Astrocyte (in vitro differentiated cells and primary cell): ENCODE results near the gene PSKH1.
"Not testable (repeated sequence)": the region's sequence is repeated elsewhere in the genome, so short reads cannot be mapped to it uniquely, and the experiment has no call there.

Source experiments
- EZH2 ChIP-seq: IDR thresholded peaks from 2 replicates; pipeline ENCODE4 v1.6.1; 2012; ENCODE audit warnings: mild to moderate bottlenecking, low read length, inconsistent platforms; ENCODE audit not compliant: insufficient read depth
- TF ChIP-seq, protein P1 (sequence below): IDR thresholded peaks from 2 replicates; pipeline ENCODE4 v1.5.1; 2011; ENCODE audit warnings: low read depth, mild to moderate bottlenecking, inconsistent platforms, low read length, moderate library complexity; ENCODE audit not compliant: insufficient read depth

DNA sequence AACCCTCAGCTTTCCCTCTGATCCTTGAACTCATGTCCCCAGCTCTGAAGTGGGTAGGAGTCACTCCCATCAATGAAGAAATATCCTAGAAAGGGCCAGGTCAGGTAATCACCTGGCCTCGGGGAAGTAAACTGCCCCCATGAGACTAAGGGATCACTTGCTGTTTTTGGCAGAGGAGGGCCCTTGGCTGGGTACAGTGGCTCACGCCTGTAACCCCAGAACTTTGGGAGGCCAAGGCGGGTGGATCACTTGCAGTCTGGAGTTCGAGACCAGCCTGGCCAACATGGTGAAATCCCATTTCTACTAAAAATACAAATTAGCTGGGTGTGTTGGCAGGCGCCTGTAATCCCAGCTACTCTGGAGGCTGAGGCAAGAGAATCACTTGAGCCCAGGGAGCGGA is 29.0 kb upstream of the PSKH1 start:
- TF ChIP-seq, protein P1, sequence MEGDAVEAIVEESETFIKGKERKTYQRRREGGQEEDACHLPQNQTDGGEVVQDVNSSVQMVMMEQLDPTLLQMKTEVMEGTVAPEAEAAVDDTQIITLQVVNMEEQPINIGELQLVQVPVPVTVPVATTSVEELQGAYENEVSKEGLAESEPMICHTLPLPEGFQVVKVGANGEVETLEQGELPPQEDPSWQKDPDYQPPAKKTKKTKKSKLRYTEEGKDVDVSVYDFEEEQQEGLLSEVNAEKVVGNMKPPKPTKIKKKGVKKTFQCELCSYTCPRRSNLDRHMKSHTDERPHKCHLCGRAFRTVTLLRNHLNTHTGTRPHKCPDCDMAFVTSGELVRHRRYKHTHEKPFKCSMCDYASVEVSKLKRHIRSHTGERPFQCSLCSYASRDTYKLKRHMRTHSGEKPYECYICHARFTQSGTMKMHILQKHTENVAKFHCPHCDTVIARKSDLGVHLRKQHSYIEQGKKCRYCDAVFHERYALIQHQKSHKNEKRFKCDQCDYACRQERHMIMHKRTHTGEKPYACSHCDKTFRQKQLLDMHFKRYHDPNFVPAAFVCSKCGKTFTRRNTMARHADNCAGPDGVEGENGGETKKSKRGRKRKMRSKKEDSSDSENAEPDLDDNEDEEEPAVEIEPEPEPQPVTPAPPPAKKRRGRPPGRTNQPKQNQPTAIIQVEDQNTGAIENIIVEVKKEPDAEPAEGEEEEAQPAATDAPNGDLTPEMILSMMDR: not testable (repeated sequence)
- not testable (repeated sequence) for TF ChIP-seq EZH2
